Hematopoietic multipotent progenitor cell treated with erythropoietin and hydrocortisone succinate and interleukin-3 and kit ligand, for 15 days (in vitro differentiated cells): Measurements from ENCODE around the gene TPI1.
"Not testable (repeated sequence)": the region's sequence is repeated elsewhere in the genome, so short reads cannot be mapped to it uniquely, and the experiment has no call there.

Experiments used
- DNase-seq: peaks from one replicate; pipeline ENCODE4 v3.0.0-alpha.2; 2015; ENCODE audit warnings: low spot score

TPI1 gene

GRCh38 chr12:6847676-6848075 lies 19.7 kb upstream of the TPI1 start:
- no peak for DNase-seq

GRCh38 chr12:6849427-6849826 lies 17.9 kb upstream of the TPI1 start:
- no peak for DNase-seq

GRCh38 chr12:6849976-6850560 lies 17.3 kb upstream of the TPI1 start:
- DNase-seq = no peak

GRCh38 chr12:6850796-6851152 lies 16.6 kb upstream of the TPI1 start:
- no peak for DNase-seq

- DNase-seq = peak; percentile 99
These were observed 16.0 kb upstream of the TPI1 start, which contains the start of gene CDCA3 for GRCh38 chr12:6851153-6851920. Gene CDCA3, minus strand, starts transcription at chr12:6851286. Its CDS starts 334 bp downstream, at chr12:6850952.

GRCh38 chr12:6851921-6852650 lies 15.2 kb upstream of the TPI1 start, which contains the start of gene USP5:
Gene USP5, plus strand, starts transcription at chr12:6852150. Its CDS starts 30 bp downstream, at chr12:6852180.
- peak; percentile 100 for DNase-seq

GRCh38 chr12:6852651-6853354 lies 14.5 kb upstream of the TPI1 start:
- DNase-seq = peak; percentile 86

GRCh38 chr12:6853626-6854025 lies 13.7 kb upstream of the TPI1 start:
- no peak for DNase-seq

GRCh38 chr12:6854036-6854435 lies 13.3 kb upstream of the TPI1 start:
- DNase-seq = no peak

- no peak for DNase-seq
These were observed 12.0 kb upstream of the TPI1 start for GRCh38 chr12:6855322-6855721.

- DNase-seq = no peak
These were observed 8.5 kb upstream of the TPI1 start for GRCh38 chr12:6858799-6859198.

- no peak for DNase-seq
These were observed 7.2 kb upstream of the TPI1 start for GRCh38 chr12:6860116-6860515.

- DNase-seq = no peak
These were observed 6.4 kb upstream of the TPI1 start for GRCh38 chr12:6860942-6861341.

- DNase-seq = no peak
These were observed 5.9 kb upstream of the TPI1 start for GRCh38 chr12:6861391-6861790.

- no peak for DNase-seq
These were observed 4.3 kb upstream of the TPI1 start for GRCh38 chr12:6863033-6863432.

- DNase-seq = no peak
These were observed 3.6 kb upstream of the TPI1 start for GRCh38 chr12:6863586-6864321.

- not testable (repeated sequence) for DNase-seq
These were observed 2.0 kb upstream of the TPI1 start for GRCh38 chr12:6865307-6865706.

- no peak for DNase-seq
These were observed 990 bp upstream of the TPI1 start for GRCh38 chr12:6866163-6866919.

- DNase-seq = no peak
These were observed 365 bp upstream of the TPI1 start for GRCh38 chr12:6866920-6867412.

- peak; percentile 40 for DNase-seq
These were observed 1.1 kb downstream of the TPI1 start for GRCh38 chr12:6868211-6869048.
